ENCODE measurements around the gene NINJ2.

- no peak for TF ChIP-seq POLR2AphosphoS5 (IDR thresholded peaks at IDR 0.05)
- TF ChIP-seq EP300 (conservative IDR thresholded peaks at IDR 0.05; ENCODE audit: poor library complexity, severe bottlenecking), result no peak
- TF ChIP-seq, protein P1, sequence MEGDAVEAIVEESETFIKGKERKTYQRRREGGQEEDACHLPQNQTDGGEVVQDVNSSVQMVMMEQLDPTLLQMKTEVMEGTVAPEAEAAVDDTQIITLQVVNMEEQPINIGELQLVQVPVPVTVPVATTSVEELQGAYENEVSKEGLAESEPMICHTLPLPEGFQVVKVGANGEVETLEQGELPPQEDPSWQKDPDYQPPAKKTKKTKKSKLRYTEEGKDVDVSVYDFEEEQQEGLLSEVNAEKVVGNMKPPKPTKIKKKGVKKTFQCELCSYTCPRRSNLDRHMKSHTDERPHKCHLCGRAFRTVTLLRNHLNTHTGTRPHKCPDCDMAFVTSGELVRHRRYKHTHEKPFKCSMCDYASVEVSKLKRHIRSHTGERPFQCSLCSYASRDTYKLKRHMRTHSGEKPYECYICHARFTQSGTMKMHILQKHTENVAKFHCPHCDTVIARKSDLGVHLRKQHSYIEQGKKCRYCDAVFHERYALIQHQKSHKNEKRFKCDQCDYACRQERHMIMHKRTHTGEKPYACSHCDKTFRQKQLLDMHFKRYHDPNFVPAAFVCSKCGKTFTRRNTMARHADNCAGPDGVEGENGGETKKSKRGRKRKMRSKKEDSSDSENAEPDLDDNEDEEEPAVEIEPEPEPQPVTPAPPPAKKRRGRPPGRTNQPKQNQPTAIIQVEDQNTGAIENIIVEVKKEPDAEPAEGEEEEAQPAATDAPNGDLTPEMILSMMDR (IDR thresholded peaks at IDR 0.05; ENCODE audit: poor library complexity, severe bottlenecking), result no peak
- TF ChIP-seq EZH2 (IDR thresholded peaks at IDR 0.05; ENCODE audit: borderline replicate concordance, insufficient read depth, low read length, poor library complexity, severe bottlenecking), result no peak
- no peak for TF ChIP-seq MXI1 (conservative IDR thresholded peaks at IDR 0.05; ENCODE audit: poor library complexity, severe bottlenecking)
These were observed 15.7 kb downstream of the NINJ2 start for GRCh38 chr12:647385-648085.
